PC-9 (cell line): ENCODE results near the gene GRWD1. TPM values are rescaled to one million over a fixed set of nuclear protein-coding genes. Genes with fewer than 3 reads are reported as not detected.

Experiments used
- BruUV-seq: library from RNA; stranded (reverse); fragments of 400-500 nt; replicated peaks from 2 replicates; lab custom pipeline; 2021; lab: Mats Ljungman, UMichigan
- CTCF ChIA-PET: fragments of 300-600 bp; sonication (Branson Sonifier 250); formaldehyde crosslinking; loops from one replicate; lab custom pipeline; 2022; ENCODE audit warnings: antibody characterized with exemption; lab: Charles Lee
- POLR2A ChIA-PET: fragments of 300-600 bp; sonication (Branson Sonifier 250); formaldehyde crosslinking; loops from one replicate; lab custom pipeline; 2022; ENCODE audit warnings: antibody characterized with exemption; ENCODE audit not compliant: unreplicated experiment; lab: Charles Lee
- DNase-seq, 2 experiments: peaks; one replicate each; pipeline versions ENCODE4 v3.0.0 to v3.0.0-alpha.2; 2015 to 2022; ENCODE audit warnings: mixed read lengths in 1 of 2
- H2AFZ ChIP-seq: fragments of 200-600 bp; sonication (generic); 2 replicates; pipeline ENCODE4 v1.8.1; 2017; ENCODE audit warnings: antibody characterized with exemption
- H3F3A ChIP-seq: fragments of 200-600 bp; sonication (generic); 2 replicates; pipeline ENCODE4 v1.8.1; 2017; ENCODE audit warnings: antibody characterized with exemption, mild to moderate bottlenecking, low read depth; ENCODE audit not compliant: insufficient read depth
- H3K27ac ChIP-seq: fragments of 200-600 bp; sonication (generic); 2 replicates; pipeline ENCODE4 v1.6.1; 2016; ENCODE audit warnings: mixed run types
- H3K27me3 ChIP-seq: fragments of 200-600 bp; sonication (generic); 2 replicates; pipeline ENCODE4 v1.6.1; 2016; ENCODE audit warnings: low read depth, mixed run types; ENCODE audit not compliant: insufficient read depth
- H3K36me3 ChIP-seq: fragments of 200-600 bp; sonication (generic); 2 replicates; pipeline ENCODE4 v1.6.1; 2016; ENCODE audit warnings: low read depth, mixed run types
- H3K4me1 ChIP-seq: fragments of 200-600 bp; sonication (generic); replicated peaks from 2 replicates; pipeline ENCODE4 v1.6.1; 2016; ENCODE audit warnings: mixed run types; ENCODE audit not compliant: insufficient read depth
- H3K4me2 ChIP-seq: fragments of 200-600 bp; sonication (generic); 2 replicates; pipeline ENCODE4 v1.6.1; 2017; ENCODE audit warnings: mixed run types
- H3K4me3 ChIP-seq: fragments of 200-600 bp; sonication (generic); 2 replicates; pipeline ENCODE4 v1.6.1; 2016; ENCODE audit warnings: mixed run types
- H3K79me2 ChIP-seq: fragments of 200-600 bp; sonication (generic); 2 replicates; pipeline ENCODE4 v1.6.1; 2017; ENCODE audit warnings: low read depth, mixed run types
- H3K9me2 ChIP-seq: fragments of 200-600 bp; sonication (generic); 2 replicates; pipeline ENCODE4 v1.8.1; 2017; ENCODE audit warnings: mild to moderate bottlenecking; ENCODE audit not compliant: insufficient read depth
- H3K9me3 ChIP-seq: fragments of 200-600 bp; sonication (generic); 2 replicates; pipeline ENCODE4 v1.8.1; 2016; ENCODE audit warnings: low read depth; ENCODE audit not compliant: insufficient read depth
- H4K20me1 ChIP-seq: fragments of 200-600 bp; sonication (generic); 2 replicates; pipeline ENCODE4 v1.8.1; 2017; ENCODE audit not compliant: insufficient read depth
- CTCF ChIP-seq: fragments of 200-600 bp; sonication (generic); conservative IDR thresholded peaks from 2 replicates; pipeline ENCODE4 v1.6.1; 2017; ENCODE audit warnings: mixed run types, antibody characterized with exemption, mild to moderate bottlenecking, moderate library complexity
- EZH2 ChIP-seq: fragments of 200-600 bp; sonication (generic); IDR thresholded peaks from 2 replicates; pipeline ENCODE4 v1.8.0; 2017; ENCODE audit warnings: antibody characterized with exemption, low read depth
- intact Hi-C: fragments of 100-400 bp; cut with micrococcal nuclease; formaldehyde crosslinking; loops from one replicate; pipeline ENCODE4 v1.10.0; 2022; ENCODE audit not compliant: unreplicated experiment
- total RNA-seq: library from RNA; stranded (reverse); gene quantifications from 2 replicates; pipeline ENCODE4 v1.2.3, GENCODE V29; 2021

GRWD1 gene
- total RNA-seq, 1 experiment from 2014 or later, result 35.5 TPM

- H3K4me3 ChIP-seq, result no peak overlapping the region
- CTCF ChIA-PET, result interaction anchor here (0.7 kb wide), 1 partner anchor 297 kb away, joined by 7 read pairs; no protein-coding TSS in a partner anchor
- peaks cover 31% of the 10 kb centered on the region for H4K20me1 ChIP-seq
- intact Hi-C loops, result no loop called here
- no TSS peak for BruUV-seq
- no peak overlapping the region for H3K4me2 ChIP-seq
- TF ChIP-seq CTCF (no peak), EZH2 (no peak)
- no peaks in the 10 kb centered on the region for H3K9me2 ChIP-seq
- no peak for DNase-seq
- H3K27me3 ChIP-seq, result no peaks in the 10 kb centered on the region
- no peaks in the 10 kb centered on the region for H3K9me3 ChIP-seq
- no peak overlapping the region for H2AFZ ChIP-seq
- peaks cover 14% of the 10 kb centered on the region for H3K79me2 ChIP-seq
- H3K27ac ChIP-seq, result no peak overlapping the region
- POLR2A ChIA-PET, result no interaction called here
- peaks cover 38% of the 10 kb centered on the region for H3F3A ChIP-seq
- H3K36me3 ChIP-seq, result peaks cover 26% of the 10 kb centered on the region
- peaks cover 7% of the 10 kb centered on the region; the same call in 1 of the 2 replicates for H3K4me1 ChIP-seq
These were observed 30.0 kb upstream of the GRWD1 start for GRCh38 chr19:48415806-48416221.

GRCh38 chr19:48417421-48417820 lies 28.4 kb upstream of the GRWD1 start:
- H3K4me3 ChIP-seq, result no peak overlapping the region
- peaks cover 29% of the 10 kb centered on the region; the same call in 1 of the 2 replicates for H3F3A ChIP-seq
- H3K79me2 ChIP-seq, result 0 out of 2 replicates have a peak, but pooled peaks cover 10% of the 10 kb centered on the region
- peaks cover 7% of the 10 kb centered on the region; the same call in 1 of the 2 replicates for H3K4me1 ChIP-seq
- H2AFZ ChIP-seq, result no peak overlapping the region
- no peaks in the 10 kb centered on the region for H3K9me3 ChIP-seq
- CTCF ChIA-PET, result interaction anchor here (0.7 kb wide), 1 partner anchor 16 kb away, joined by 13 read pairs; no protein-coding TSS in a partner anchor
- intact Hi-C loops, result no loop called here
- DNase-seq, result no peak
- BruUV-seq, result no TSS peak
- H3K27me3 ChIP-seq, result no peaks in the 10 kb centered on the region
- POLR2A ChIA-PET, result no interaction called here
- no peaks in the 10 kb centered on the region for H3K9me2 ChIP-seq
- H3K27ac ChIP-seq, result no peak overlapping the region
- no peak for TF ChIP-seq EZH2
- TF ChIP-seq CTCF, result no peak
- no peak overlapping the region for H3K4me2 ChIP-seq
- H3K36me3 ChIP-seq, result peaks cover 31% of the 10 kb centered on the region
- H4K20me1 ChIP-seq, result peaks cover 26% of the 10 kb centered on the region

GRCh38 chr19:48418317-48419064 lies 27.3 kb upstream of the GRWD1 start:
- H3F3A ChIP-seq, result peaks cover 27% of the 10 kb centered on the region; the same call in 1 of the 2 replicates
- POLR2A ChIA-PET, result no interaction called here
- peaks cover 35% of the 10 kb centered on the region for H3K36me3 ChIP-seq
- H3K27ac ChIP-seq, result no peak overlapping the region
- CTCF ChIA-PET, result no interaction called here
- TF ChIP-seq EZH2 (no peak), CTCF (no peak)
- BruUV-seq, result no TSS peak
- H2AFZ ChIP-seq, result no peak overlapping the region
- peaks cover 26% of the 10 kb centered on the region for H4K20me1 ChIP-seq
- no peaks in the 10 kb centered on the region for H3K27me3 ChIP-seq
- no peak overlapping the region for H3K4me2 ChIP-seq
- no peaks in the 10 kb centered on the region for H3K9me2 ChIP-seq
- no peak for DNase-seq
- intact Hi-C loops, result no loop called here
- no peaks in the 10 kb centered on the region for H3K9me3 ChIP-seq
- H3K4me3 ChIP-seq, result no peak overlapping the region
- H3K4me1 ChIP-seq, result peaks cover 4% of the 10 kb centered on the region; the same call in 1 of the 2 replicates
- H3K79me2 ChIP-seq, result 0 out of 2 replicates have a peak, but pooled peaks cover 10% of the 10 kb centered on the region
